CD4-positive, alpha-beta T cell treated with Interleukin-21 for 1 hour (primary cell): ENCODE results near the gene PTPRO.
A peak's percentile ranks its signal among the peaks of the same experiment; 100 is the strongest.

Source experiments
- DNase-seq: peaks from one replicate; pipeline ENCODE4 v3.0.0-alpha.2; 2020

The PTPRO gene

DNA sequence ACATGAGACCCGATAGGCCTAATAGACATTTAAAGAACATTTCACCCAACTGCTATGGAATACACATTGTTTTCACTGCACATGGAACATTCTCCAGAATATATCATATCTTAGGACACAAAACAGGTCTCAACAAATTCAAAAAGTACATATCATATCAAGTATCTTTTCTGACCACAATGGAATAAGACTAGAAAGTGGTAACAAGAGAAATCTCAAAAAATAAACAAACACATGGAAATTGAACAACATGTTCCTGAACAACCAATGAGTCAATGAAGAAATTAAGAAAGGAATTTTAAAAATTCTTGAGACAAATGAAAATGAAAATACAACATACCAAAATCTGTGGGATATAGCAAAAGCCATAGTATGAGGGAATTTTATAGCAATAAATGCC is 208.1 kb downstream of the PTPRO start:
- no peak for DNase-seq

DNA sequence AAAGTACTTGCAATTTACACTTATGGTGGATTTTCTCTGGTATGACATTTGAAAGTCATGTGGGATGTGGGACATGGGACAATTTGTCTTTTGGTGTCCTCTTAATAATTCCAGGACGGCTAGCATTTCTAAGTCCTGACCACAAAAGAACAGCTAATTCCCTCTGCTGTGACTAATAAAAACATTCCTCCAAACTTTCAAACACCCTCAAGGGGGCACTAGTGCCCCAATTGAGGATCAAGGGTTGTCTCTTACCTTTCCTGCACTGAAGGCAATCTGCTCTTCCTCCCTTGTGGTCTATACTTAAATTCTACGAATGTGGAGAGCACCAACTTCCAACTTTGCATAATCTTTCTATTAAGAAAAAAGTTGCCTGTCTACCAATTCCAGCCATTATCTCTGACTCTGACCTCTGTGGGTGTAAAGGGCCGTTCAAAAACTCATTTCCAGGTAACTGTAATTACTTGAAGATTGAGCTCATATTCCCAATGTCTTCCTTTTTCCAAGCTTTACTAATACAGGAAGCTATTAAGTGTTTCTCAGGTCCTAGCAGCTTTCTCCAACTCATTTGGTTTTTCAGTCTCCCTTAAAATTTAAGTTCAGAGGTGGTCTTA is 210.2 kb downstream of the PTPRO start:
- DNase-seq: peak; percentile 72

DNA sequence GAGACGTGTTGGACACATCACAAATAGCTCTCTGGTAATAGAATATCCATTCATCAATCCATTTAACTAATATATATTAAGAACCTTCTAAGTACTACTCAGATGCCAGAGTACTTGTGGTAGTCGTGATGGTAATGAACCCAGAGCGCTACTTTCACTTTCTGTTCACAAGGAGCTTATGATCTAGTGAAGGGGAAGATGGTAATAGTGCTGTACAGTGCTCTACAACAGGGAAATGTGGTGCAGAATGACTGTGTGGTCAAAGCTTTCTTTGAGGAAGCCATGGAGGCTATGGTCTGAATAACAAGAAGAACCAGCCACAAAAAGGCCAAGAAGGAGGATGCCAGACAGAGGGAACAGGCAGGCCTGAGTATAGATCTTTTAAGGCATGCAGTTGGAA is 212.0 kb downstream of the PTPRO start:
- peak; percentile 62 for DNase-seq

DNA sequence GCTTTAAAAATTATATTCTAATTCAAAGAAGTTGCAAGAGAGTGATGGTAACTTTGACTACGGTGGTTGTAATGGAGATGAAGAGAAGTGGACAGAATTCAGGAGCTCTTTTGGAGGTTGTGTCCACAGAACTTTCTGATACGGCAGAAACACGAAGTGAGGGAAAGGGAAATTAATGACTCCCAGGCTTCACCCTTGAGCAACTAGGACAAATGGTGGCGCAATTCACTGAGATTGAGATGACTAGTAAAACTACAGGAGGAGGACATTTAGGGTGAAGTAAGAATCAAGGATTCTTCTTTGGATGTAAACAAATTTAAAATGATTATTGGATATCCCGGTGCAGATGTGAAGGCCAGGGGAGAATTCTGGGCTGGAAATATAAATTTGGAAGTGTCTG is 212.6 kb downstream of the PTPRO start:
- no peak for DNase-seq

DNA sequence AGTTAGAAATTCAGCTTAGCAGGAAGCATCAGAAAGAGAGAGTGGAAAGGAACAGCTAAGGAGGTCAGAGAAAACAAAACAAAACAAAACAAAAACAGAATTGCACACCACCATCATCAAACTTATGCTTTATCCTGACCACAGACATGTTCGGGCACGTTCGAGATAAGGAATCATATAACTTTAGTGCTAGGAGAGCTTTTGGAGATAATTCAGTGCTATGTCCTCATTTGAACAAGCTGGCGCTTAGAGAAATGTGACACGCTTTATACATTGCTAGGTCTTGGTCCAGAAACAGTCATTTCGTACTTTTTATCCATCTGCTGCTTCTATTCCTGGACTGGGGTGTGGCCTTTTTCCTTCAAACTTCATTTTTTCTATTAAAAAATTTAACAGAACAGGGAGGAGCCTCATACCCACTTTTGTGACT is 213.1 kb downstream of the PTPRO start:
- DNase-seq: no peak

DNA sequence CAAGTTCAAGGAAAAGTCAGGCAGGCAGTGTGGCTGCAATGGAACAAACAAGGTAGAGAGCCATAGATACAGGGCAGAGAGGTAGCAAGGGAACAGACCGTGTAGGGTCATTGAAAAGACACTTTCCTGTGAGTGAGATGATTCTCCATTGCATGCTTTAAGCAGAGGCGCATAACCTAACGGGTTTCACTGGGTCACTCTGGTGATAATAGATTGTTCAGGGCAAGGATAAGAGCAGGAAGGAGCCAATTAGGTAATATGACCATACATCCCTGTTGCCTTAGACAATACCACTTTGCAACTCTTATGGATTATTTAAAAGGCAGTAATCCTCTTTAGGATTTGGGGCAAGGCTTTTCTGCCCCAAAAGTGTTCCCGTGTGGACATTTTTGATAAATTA is 214.1 kb downstream of the PTPRO start:
- no peak for DNase-seq

DNA sequence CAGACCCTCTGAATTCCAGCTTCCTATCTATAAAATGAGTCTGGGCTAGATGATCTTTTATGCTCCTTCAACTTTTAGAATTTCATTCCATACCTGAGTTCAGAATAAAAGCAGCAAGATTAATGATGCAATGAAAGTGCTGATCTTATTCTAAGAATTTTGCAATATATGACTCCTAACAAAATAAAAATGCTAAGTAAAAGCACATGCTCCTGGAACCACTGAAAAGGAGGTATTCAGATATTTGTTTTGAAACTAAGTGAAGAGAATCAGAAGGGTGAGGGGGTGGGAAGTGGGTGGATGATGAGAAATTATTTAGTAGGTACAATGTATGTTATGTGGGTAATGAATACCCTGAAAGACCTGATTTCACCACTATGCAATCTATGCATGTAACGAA is 216.6 kb downstream of the PTPRO start:
- DNase-seq: no peak

DNA sequence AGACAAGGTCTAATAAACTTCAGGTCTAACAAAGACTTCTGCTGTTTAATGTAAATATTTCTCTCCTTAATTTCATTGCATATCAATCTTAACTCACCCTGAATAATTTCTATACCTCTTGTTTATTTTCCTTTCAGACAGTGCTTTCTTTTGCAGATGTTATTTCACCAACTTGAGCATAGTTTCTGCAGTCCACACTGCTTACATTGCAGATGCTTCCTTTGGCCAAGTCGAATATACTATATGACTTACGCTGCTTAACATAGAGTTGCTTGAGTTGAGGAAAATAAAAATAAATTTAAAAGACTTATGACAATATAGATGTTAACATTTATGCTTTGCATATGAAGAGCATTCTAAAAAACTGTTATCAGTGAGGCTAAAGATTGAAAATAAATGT is 217.7 kb downstream of the PTPRO start:
- no peak for DNase-seq

DNA sequence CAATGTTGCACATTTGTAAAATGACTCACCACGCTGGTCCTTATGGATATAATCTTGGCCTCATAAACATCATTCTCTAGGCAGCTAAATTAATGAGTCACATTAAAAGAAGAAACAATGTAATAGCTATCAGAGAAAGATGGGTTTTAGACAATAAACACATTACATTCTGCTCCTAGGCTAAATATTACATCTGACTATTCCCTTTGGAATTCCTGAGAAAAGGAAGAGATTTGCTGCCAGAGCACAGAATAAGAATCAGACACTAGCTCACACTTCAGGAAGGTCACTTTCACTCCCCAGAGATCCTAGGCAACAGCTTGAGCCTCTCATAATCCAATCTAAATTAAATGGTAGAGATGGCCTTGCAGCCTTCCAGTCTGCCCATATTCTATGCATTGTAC is 218.2 kb downstream of the PTPRO start:
- no peak for DNase-seq

DNA sequence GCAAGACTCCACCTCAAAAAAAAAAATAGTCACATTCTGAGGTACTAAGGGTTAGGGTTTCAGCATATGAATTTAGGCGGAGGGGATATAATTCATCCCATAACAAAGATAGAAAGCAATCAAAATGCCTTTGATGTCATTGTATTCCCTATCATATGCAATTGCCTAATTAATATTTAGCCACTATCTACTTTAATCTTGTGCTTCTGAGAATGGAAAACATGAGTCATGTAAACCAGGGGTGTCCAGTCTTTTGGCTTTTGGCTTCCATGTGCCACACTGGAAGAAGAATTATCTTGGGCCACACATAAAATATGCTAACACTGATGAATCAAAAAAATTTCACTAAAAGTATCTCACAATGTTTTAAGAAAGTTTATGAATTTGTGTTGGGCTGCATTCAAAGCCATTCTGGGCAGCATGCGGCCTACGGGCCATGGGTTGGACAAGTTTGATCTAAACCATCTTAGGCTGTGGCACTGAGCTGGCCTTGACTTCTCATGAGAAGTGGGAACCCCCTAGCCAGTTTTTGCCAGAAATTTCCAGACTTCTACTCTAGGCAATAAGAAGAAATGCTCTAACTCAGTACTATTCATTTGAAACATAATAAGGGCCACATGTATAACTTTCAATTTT is 219.8 kb downstream of the PTPRO start:
- no peak for DNase-seq

DNA sequence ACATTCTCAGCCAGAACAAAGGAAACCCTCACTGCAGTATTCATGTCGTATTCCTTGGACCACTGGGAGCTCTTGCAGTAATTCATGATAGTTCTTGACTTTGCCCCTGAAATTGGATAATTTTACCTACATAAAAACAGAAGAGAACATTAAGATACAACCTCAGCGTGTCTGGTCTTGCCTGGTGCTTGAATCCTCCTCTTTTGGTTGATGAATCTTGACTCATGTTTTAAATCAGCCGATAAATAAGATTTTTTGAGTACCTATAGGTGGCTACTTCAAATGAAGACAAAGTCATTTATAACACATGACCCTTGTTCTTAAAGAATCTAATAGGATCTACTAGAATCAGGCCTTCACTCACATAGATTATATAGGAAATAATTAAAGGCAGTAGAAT is 221.0 kb downstream of the PTPRO start:
- DNase-seq: no peak

DNA sequence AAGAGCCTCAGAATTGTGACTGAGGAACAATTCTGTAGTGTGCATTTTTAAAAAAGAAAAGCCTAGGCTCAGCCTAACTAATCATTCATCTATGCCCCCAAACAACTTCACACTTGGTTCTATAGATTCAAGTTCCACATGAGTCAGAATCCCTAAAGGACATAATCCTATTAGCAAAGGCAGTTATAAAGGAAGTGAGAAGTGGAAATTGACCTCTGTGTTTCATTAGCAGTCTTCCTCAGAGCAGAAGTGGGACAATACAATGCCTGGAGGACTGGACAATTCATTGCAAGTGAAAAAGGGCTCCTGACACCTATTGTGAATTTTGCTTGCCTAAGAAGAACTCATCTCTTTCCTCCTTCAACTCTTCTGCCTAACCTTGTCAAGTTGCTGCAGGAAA is 222.3 kb downstream of the PTPRO start:
- DNase-seq: no peak

DNA sequence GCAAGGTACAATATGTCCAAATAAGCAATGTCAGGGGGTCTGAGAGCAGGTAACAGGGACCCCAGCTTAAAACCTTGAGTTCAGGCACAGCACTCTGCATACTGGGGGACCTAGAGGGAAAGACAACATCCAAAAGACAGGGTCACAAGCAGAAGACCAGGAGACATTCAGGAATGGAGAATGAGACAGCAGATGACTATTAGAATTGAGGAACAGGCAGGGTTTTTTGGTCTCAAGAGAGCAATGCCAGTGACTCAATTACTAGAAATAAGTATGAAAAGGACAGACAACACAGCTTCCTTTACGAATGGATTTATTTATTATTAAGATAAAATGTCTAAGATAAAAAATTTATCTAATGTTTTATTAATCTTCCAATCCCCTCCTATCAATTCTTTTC is 223.0 kb downstream of the PTPRO start:
- no peak for DNase-seq

DNA sequence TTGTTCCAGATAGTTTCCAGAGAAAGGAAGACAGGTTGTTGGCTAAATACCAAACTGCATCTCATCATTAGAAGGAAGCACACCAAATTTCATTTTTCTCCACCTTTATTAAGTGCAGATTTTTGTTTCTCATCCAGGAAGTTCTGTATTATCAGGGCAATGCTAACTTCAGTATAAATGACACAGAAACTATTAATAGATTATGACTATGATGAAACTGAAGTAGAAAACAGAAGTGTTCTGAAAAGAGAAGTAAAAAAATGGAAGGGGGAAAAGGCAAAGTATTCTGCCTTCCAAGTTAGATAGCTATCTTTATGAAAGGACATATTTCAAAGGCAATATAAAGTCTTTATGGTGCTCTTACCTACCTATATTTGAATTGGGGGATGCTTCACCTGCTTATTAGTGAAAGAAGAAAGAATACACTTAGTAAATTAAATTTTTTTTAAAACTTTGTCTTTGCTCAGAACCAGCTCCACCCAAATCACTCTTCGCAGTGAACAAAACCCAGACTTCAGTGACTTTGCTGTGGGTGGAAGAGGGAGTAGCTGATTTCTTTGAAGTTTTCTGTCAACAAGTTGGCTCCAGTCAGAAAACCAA is 223.9 kb downstream of the PTPRO start:
- peak; percentile 62 for DNase-seq

DNA sequence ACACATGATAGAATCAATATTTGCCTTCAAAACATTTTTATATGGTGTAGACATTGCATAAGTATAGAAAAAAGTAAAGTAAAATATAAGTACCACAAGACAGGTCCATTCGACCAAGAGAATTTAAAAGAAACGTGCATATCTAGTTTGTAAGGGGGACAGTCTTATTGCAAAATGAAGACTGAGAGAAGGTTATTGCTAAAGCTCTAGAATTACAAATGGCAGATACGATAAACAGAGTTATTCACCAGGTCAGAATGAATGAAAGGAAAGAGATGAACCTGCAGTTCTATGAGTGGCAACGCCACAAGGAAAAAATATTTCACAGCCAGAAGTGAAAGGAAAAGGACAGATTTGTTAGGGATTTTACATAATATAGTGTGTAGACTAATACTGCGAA is 224.8 kb downstream of the PTPRO start:
- DNase-seq: no peak

DNA sequence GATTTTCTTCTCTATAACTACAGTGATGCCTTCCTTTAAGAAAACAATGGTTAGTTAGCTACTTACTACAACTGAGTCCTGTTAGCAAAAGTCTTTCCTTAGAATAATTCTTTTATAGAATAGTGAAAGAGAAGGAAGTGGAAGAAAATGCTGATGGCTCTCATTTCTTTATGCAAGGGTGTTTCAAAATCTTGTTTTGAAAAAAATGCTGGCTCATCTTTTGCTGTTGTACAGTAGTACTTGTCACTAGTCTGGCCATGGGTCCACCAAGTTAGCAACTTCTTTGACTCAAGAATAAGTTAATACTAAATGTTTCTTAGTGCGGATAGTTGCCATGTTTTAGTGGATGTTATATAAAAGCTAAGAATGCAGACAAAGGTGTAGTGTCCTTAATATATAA is 225.4 kb downstream of the PTPRO start:
- DNase-seq: no peak

DNA sequence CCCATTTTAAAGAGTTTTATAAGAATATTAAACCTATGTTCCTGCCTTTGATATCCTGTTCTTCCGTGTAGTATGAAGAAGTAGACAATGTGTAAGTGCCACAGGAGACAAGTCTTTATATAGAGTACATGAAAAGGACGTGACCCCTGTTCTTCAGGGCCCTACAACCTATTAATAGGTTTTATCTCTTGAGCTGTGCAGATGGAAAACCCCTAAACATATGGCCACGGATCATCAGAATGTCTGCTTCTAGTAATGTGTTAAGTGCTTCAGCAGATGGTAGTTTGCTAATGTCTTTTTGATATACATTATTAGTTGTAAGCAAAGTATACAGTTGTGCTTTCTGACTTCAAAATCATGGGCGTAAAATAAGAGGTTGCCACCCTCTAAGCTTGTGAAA is 228.5 kb downstream of the PTPRO start:
- no peak for DNase-seq

DNA sequence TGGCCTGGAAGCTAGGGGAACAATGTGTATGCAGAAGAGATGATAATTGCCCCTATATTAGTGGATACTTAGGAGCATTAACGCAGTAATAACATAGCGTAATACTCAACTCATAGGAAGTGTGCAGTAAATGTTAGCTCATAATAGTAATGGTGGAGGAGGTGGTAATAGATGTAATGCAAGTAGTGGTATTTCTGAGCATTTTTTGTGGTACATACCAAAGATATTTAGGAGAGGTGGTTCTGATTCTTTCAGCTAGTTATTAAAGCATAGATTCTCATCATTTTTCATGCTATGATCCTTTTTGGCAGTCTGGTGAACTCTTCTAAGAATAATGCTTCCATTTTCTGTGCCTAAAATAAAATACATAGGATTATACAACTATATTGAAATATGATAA is 233.1 kb downstream of the PTPRO start:
- DNase-seq: no peak

DNA sequence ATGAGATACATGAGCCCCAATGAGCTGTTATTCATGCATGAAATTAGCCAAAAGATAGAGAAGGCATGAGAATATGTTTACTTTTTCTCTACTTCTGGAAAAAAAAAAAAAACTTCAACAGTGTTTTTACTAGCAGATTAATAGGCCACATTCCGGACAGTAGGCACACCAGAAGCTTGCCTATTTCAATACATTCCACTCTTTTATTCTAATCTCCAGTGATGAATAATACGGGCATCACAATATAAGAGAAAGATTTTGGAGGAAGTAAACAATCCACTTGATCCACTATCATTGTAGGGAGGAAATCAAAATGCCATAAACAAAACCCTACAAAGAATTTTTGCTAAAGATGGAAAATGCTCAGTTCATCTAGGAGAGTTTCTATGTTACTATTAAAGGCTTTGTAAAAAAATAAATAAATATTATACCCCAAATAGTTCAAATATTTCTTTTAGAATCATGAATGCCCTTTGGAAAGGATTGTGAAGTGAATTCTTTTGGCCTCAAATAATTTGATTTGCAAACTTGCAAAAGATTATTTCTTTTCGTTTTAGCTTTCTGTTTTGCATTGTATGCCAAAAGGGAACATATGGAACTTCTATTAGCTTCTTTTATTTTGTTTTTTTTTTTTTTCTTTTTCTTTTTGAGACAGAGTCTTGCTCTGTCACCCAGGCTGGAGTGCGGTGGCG is 234.2 kb downstream of the PTPRO start:
- DNase-seq: no peak

DNA sequence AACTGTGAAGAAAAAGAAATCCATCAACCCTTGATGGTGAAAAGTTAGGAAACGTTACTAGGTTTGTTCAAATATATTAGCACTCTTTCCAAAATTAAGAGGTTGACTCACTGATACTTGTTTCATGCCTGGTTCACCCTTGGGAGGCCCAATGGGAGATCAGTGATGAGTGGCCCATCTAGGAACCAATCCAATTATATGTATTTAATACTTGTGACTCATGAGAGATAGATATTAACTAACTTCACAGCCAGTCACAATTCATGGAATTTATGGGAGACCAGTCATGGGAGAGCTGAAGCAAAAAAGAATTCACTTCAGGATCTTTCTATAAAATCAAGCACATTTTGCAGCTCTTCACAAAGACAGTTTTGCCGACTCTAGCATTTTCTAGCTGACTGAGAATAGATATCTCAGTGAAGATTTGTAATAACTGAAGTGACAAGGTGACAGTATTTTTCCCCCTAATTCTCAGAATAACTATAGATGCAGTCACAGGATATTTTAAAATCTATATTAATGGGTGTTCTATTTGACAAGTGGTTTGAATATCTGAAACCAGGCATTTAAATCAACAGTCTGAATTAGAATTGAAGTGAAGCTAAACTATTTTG is 236.7 kb downstream of the PTPRO start:
- no peak for DNase-seq

DNA sequence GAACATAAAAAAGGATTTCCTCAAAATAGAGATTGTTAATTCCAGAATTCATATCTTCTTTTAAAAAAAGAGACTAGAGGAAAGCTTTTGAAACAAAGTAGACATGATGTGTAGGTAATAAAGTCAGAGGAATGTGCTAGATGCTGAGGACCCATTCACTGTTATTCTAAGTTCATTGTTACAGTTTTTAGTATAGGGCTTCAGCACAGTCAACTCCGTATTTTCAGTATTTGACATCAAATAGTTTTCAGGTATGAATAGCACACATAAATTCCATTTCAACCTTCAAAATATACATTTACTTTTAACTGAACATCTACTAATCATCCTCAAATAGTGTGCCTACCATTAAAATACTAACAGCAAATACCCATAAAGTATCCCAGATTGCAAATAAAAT is 239.1 kb downstream of the PTPRO start:
- DNase-seq: no peak

DNA sequence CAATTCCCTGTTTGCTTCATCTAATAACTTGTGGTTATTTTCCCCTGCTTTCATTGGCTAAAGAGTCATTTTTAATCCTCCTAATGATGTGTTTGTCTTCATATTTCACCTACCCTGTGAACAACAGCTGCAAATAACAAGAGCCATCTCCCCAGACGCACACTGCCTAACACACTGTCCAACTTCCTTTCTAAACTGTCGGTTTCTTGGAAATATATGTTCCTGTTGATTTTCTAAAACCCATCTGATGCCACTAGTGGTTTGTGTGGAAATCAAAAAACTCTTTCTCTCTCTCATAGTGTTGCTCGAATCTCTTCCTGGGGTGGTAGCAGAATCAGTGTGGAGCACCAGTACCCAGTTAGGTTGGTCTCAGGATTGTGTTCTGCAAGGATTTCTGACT is 240.0 kb downstream of the PTPRO start:
- peak; percentile 19 for DNase-seq

DNA sequence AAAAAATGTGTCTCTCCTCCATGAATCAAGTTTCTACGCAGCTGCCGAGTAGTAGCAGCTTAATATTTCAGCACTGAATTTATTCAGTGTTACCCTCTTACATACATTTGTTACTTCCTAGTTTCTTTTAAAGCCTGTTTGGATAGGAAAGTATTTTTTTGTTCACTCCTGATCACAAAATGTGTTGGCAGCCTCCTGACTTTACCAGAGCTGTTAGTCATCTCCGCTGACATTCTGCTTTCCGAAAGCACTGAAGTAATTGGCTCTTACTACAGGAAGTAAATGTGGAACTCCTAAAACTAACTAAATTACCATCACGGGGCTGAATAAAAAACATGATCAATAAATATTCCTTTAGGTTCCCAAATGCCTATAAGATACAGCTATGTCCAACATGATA is 241.4 kb downstream of the PTPRO start:
- peak; percentile 38 for DNase-seq

DNA sequence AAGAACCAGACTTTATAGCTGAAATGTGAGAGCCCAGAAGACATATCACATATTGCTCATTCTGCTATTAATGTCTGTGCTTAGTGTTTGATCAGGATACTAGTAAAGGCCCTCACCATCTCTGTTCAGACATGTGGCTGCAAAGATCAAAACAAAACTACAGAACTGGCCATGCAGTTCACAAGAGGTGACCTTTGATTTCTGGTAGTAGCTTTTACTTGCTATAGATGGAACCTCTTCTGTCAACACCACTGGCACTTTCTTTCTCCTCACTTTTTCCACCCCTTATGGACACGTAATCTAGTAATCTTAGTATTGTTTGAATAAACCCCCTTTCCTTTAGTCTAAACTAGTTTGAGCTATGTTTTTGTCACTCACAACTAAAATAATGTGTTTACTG is 252.0 kb downstream of the PTPRO start:
- no peak for DNase-seq
